NCI-H1092 (cell line): Measurements from ENCODE around the gene SENP7.
"Not testable (repeated sequence)": the region's sequence is repeated elsewhere in the genome, so short reads cannot be mapped to it uniquely, and the experiment has no call there.

Experiments used
- DNase-seq: peaks from one replicate; lab custom pipeline; 2025; lab: John Stamatoyannopoulos, UW

Gene SENP7

GRCh38 chr3:101325393-101326134 lies 187.4 kb downstream of the SENP7 start:
- DNase-seq: no peak

DNA sequence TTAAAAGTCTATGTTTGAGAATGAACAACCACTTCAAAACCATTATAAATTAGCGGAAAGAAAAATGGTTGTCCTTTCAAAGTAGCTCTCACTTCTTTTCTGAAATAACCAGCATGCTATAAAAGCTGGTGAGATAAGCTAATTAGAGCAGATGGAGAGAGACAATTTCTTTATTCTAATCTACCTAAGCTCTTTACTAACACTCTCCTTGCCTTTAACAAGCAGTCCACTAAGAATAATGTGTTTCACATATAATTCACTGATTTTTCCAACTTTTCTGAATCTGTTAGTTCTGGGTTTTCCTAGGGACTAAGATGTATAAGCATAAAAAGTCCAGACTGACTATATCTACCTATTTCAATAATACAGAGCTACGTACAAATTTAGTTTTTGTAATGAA lies 192.5 kb downstream of the SENP7 start, which contains the start of gene IMPG2:
TSS of gene IMPG2 (minus strand) at position 101 of the 400 bp plus-strand sequence. CDS start 203 bp downstream, outside the sequence.
- DNase-seq: no peak

- DNase-seq: no peak
Observed at GRCh38 chr3:101319531-101319930, 193.5 kb downstream of the SENP7 start.

- DNase-seq: no peak
Observed at GRCh38 chr3:101312545-101312944, 200.5 kb downstream of the SENP7 start.

DNA sequence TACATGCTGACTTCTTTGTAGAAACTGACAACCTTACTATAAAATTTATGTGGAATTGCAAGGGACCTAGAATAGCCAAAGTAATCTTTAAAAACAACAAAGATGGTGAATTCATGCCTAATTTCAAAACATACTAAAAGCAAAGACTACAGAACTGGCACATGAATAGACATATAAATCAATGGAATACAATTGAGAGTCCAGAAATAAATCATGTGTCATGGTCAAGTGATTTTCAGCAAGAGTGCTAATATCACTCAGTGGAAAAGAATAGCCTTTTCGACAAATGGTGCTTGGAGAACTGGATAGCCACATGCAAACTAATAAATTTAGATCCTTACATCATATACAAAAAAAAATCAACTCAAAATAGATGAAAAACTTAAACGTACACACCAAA lies 201.3 kb downstream of the SENP7 start:
- no peak for DNase-seq

GRCh38 chr3:101310978-101311375 lies 202.0 kb downstream of the SENP7 start:
- DNase-seq: no peak

DNA sequence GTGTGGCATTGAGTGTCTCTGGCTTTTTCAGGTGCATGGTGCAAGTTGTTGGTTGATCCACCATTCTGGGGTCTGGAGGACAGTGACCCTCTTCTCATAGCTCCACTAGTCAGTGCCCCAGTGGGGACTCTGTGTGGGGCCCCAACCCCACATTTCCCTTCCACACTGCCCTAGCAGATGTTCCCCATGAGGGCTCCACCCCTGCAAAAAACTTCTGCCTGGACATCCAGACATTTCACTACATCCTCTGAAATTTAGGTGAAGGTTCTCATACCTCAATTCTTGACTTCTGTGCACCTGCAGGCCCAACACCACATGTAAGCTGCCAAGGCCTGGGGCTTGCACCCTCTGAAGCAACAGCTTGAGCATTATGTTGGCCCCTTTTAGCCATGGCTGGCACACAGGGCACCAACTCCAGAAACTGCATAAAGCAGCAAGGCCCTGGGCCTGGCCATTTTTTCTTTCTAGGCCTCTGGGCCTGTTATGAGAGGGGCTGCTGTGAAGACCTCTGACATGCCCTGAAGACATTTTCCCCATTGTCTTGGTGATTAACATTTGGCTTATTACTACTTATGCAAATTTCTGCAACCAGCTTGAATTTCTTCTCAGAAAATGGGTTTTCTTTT lies 204.8 kb downstream of the SENP7 start:
- DNase-seq: not testable (repeated sequence)

DNA sequence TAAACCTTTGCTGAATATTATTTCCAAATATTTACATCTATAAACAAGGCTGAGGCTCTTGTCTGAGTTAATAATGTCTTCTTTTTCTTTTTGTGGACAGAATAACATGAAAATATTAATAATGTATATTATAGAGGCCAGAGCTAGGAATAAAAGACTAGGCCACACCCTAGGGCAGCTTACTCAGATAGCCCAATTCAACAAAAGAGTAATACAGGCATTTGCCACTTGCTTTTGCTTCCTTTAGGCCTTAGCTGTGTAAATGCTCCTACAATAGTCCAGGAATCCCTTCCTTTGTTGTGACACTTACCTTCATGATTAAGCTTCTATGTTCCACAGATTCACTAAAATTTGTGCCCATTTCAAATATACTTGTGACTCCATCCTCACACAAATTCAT lies 209.2 kb downstream of the SENP7 start:
- no peak for DNase-seq

DNA sequence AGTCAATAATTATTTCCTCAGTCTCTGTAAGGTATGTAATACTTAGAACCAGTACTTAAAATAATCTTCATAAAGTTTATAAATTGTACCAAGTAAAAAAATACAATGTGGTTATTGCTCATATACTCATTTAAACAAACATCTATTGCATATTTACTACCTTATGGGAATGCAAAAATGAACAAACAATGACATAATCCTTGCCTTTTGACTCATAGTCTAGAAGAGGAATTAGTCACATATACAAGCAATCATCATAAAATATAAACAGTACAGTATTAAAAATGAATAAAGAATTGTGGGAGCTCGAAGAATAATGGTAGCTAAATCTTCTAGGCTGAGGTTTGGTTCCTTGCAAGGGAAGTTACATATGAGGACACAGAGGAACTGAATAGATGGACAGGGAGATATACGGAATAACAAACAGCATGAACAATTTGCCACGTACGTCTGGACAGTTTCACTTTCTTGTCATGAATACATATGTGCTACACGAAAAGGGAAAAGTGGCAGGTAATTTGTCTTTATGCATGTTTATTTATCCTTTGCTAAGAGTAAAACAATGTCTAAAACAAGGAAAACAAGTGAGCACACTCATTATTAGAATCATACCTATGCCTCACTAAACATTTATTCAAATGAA lies 209.8 kb downstream of the SENP7 start:
- DNase-seq: no peak

GRCh38 chr3:101300073-101300472 lies 212.9 kb downstream of the SENP7 start:
- DNase-seq: no peak

GRCh38 chr3:101292027-101292426 lies 221.0 kb downstream of the SENP7 start:
- no peak for DNase-seq

- no peak for DNase-seq
Observed at GRCh38 chr3:101288294-101288693, 224.7 kb downstream of the SENP7 start.

DNA sequence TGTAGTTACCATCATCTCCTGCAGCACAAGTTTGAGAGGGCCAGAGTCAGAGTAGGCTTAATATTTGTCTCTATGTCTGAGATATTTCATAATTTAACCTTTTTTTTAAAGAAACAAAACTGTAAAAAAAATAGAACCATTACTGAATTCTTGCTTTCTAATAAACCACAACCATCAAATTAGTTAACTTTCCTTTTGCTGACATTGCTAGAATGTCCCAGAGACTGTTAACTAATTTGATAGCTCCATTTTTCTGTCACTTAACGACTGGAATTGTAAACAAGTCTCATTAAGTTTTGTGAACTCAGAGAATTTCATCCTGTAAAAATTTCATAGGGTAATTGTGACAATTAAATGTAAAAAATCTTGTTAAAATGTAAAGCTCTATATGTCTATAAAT lies 228.3 kb downstream of the SENP7 start:
- DNase-seq: no peak

GRCh38 chr3:101281521-101282030 lies 231.4 kb downstream of the SENP7 start:
- no peak for DNase-seq

GRCh38 chr3:101279765-101280385 lies 233.1 kb downstream of the SENP7 start:
- DNase-seq: no peak

- no peak for DNase-seq
Observed at GRCh38 chr3:101279162-101279561, 233.8 kb downstream of the SENP7 start.

DNA sequence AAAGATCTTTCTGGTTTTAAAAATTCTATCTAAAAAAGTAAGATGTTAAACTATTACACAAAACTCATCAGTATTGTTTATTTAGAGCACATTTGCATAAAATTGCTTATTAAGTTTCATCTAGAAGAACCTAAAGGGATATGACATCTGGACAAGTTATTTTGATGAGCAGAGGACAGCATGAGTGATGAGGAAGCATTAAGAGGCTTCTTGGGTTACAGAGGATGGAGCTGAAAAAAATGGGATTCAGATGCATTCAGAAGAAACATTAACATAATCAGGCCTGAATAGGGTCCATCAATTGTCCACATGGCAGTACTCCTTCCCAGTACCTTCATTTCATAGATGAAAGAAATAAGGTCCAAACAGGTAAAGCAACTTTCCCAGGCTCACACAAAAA lies 234.3 kb downstream of the SENP7 start:
- no peak for DNase-seq
